ENCODE data around the gene JPH3.
"Not testable (repeated sequence)": the region's sequence is repeated elsewhere in the genome, so short reads cannot be mapped to it uniquely, and the experiment has no call there.

Gene JPH3

DNA sequence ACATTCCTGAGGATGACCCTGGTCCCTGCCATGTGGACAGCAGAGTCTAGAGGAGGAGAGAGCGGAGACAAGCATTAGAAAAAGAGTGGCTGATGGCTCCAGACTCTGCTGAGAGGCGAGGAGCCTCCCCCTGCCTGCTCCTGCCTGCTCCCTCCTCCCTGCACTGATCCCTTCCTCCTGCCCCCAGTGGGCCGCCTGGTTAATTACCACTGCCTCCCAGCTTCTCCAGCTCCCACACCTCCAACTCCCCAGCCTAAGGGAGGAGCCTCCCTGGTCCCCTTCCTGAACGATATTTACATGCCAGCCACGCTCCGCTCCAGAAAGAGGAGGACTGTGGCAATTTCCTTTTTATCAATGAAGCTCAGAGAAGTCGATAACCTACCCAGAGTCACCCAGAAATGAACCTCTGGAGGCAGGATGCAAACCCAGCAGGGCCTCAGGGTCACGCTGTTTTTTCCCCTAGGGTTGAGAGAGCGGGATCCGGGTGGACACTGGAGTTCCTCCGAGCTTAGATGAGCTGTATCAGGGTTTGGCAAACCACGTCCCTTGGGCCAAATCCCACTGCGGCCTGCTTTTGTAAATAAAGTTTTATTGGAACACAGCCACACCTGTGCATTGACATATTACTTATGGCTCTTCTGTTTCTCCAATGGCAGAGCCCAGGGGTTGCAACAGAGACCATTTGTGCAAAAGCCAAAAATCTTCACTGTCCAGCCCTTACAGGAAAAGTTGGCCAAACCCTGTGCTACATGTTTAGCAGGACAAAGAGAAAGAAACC, 27.1 kb upstream of the JPH3 start:
- DNase-seq = no peak

DNA sequence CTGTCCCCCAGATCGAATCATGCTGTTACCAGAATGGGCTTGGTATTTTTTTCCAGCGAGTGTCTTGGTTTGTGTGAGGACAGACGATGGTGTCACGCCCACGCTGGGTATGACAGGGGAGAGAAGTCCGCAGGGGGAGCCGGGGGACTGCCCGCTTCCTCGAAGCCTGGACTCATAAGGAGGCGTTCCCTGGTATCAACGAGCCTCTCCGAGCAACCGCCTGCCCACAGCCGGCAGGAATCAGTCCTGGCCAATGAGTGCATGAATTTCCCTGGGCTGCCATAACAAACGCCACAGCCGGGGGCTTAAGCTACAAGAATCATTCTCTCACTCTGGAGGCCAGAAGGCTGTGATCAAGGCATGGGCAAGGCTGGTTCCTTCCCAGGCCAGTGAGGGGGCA, 26.1 kb upstream of the JPH3 start:
- peak; percentile 38 for DNase-seq

DNA sequence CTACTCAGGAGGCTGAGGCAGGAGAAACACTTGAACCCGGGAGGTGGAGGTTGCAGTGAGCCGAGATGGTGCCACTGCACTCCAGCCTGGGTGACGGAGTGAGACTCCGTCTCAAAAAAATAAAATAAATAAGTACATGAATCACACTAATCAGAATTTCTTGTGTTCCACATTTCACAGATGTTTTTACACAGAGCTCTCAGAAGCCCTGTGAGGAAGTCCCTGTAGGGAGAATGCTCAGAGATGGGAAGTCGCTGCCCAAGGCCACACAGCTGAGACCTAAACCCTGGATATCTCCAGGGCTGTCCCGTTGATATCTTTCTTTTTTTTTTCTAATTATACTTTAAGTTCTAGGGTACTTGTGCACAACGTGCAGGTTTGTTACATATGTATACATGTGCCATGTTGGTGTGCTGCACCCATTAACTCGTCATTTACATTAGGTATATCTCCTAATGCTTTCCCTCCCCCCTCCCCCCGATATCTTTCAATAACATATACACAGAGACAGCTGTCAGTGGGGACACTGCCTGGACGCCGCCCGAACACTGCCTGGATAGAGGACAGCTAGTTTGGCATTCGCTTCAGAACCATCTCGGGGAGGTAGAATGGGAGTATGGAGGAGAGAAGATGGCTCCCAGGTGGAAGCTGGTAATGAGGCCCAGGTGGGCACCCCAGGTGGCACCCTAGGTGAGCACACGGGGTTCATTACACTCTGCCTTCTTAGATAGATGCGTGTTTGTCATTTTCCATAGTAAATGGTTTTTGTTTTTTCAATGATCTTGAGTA, 24.0 kb upstream of the JPH3 start:
- DNase-seq = not testable (repeated sequence)

DNA sequence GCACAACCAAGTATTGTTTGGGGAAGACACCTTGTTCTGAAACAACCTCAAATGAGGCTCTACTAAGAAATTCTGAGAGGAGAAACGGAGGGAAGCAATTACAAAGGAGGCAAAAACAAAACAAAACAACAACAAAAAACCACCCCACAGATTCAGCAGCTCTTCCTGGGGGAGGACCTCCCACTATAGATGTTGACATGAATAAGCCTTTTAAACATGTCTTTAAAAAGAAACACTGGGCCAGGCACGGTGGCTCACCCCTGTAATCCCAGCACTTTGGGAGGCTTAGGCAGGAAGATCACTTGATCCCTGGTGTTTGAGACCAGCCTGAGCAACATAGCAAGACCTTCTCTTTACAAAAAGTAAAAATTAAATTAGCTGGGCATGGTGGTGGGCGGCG, 22.6 kb upstream of the JPH3 start:
- no peak for DNase-seq

DNA sequence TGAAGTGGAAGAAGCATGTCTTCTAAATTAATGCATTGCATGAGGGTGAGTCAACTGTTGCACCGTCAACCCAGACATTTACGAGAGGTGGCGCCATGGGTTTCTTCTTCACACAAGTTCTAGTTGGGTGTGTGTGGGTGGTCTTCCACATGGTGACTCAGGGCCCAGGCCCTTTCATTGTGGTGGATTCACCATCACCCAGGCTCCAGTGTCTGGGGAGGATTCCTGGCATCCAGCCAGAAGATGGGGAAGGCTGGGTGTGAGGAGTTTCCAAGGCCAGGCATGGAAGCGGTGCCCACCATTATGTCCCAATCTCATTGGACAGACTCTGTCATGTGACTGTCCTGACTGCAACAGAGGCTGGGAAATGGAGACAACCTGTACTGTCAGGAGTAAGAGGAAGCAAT, 21.4 kb upstream of the JPH3 start:
- DNase-seq = no peak

DNA sequence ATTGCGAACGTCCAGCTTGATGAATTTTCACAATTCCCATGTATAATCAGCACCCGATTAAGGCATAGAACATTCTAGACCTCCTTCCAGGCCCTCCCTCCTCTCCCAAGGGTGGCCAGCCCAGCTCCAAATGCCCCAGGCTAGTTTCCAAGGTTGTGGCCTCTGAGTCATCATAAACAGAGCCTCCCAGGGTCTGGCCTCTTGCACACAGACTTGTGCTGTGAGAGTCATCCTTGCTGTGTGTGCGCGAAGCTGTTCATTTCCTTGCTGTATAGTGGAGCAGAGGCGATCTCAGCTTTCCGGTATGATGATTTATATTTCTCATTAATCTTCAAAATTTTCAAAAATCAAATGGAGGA, 20.5 kb upstream of the JPH3 start:
- DNase-seq = no peak

DNA sequence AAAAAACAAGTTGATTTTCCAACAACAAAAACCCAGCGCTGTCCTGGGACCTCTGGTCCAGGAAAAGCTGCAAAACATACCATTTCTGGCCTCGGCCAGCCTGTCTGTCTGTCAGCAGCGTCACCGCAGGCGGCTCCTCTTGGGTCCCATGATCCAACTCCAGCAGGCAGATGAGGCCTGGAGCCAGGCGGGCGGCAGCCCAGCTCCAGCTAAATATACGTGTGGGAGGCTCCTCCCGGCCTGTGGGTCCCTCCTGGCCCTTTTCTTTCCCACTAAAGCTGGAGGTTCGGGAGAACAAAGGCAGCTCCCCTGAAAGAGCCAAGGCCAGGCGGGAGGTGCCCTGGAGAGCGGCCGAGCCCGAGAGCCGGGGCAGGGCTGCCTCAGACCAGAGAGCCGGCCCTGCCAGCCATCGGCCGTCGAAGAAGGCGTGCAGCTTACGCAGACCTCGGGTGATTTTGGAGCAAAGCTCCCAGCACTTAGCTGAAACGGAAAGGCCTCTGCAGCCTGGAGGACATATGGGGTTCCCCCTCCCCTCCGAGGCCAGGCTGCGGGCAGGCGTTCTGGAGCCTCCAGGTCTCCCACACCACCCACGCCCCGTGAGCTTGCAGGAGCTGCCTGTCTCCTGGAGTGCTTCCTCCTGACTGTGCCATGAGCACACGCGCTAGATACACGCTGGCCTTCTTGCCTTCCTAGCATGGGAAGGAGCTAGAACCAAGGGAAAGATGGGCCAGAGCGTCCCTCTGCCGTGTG, 19.9 kb upstream of the JPH3 start:
- peak; percentile 70 for DNase-seq

DNA sequence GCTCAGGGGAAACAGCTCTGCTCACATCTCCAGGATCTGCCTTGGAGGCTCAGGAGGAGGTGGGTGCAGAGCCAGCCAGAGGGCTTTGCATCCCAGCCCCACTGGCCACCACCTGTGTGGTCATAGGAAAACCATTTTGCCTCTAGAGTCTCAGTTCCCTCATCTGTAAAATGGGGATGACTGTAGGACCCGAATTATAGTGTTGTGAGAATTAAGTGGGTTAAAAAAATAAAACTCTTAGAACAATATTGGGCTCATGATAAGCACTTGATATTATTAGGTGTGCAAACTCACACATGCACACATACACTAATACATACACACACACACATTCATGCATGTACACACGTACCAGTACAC, 19.4 kb upstream of the JPH3 start:
- DNase-seq = no peak

DNA sequence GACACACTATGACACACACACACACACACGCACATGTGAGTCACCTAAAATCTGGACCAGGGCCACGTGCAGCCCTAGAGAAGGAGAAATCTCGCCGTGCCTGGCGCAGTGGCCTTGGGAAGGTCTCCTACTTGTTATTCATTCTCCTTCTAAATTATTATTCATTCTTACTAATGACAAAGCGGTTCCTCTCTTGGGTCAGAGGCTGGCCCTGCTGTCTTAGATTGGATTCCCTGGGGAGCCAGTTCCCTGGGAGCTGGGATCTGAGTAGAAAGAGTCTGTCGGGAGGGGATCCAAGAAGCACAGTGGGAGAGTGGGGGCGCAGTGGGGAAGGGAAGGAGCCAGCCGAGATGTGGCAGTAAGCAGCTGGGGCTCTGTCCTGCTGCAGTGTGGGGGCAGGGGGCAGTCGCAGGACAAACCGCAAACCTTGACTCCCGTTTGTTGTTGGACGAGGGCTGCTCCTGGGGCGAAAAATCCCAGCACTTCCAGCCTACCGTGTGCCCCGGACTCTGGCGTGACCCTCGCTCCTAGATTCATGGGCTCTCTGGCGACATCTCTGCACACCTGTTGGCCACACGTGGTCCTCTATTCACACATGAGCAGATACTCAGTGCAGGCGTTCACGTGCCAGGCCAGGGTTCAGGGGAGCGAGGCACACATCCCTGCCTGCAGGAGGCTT, 18.7 kb upstream of the JPH3 start:
- DNase-seq = no peak

DNA sequence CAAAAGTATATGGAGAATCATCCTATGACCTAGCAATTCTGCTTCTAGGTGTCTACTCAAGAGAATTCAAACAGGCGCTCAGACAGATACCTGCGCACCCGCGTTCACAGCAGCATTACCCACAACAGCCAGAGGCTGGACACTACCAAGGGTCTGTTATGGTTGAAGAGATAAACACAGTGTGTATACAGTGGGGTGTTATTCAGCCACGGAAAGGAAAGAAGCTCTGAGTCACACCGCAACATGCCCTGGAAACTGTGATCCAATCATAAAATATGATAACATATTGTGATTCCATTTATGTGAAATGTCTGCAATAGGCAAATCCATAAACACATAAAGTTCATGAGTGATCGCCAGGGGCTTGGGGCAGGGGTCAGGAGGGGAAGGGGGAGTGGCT, 18.0 kb upstream of the JPH3 start:
- no peak for DNase-seq

DNA sequence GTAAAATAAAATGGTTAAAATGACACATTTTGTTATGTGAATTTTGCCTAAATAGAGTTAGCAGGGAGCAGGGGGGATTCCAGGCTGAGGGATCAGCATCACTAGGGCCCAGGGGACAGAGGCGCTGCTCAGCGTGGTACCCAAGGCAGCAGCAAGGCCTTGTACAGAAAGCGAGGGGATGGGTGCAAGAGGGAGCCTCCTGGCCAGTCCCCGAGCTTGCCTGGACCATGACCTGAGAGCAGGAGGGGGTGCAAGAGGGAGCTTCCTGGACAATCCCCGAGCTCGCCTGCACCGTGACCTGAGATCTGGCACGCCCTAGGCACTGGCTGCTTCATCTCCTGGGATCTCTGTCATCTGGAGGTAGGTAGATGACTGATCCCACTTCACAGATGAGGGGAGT, 17.3 kb upstream of the JPH3 start:
- no peak for DNase-seq

DNA sequence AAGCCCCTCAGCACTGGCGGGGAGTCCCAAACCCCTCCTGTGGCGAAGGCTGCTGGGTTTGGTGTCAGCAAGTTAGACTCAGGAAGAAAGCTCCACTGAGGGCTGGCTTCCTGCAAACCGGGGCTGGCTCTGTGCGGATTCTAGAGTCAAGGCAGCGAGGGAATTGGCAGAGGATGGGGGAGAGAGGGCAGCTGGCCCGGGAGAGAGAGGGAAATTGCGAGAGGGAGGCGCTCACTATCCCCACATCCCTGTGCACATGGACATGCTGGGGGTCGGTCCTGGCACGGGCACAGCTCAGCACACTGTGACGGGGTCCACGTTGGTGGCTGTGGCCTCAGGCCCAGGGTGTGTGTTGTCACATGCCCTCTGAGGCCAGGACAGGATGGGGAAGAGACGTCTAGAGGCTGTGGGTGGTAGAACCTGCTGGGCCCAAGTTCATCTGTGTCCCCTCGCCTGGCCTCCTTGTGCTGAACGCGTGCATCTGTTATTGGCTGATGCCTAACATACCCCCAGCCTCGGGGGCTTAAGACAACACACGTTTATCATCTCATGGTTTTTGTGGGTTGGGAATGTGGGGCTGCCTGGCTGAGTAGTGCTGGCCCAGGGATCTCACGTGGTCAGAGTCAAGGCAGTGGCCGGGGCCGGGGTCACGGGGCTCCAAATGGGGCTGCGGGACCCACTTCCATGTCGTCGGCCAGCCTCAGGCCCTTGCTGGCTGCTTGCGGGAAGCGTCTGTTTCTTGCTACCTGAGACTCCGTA, 16.7 kb upstream of the JPH3 start:
- no peak for DNase-seq

DNA sequence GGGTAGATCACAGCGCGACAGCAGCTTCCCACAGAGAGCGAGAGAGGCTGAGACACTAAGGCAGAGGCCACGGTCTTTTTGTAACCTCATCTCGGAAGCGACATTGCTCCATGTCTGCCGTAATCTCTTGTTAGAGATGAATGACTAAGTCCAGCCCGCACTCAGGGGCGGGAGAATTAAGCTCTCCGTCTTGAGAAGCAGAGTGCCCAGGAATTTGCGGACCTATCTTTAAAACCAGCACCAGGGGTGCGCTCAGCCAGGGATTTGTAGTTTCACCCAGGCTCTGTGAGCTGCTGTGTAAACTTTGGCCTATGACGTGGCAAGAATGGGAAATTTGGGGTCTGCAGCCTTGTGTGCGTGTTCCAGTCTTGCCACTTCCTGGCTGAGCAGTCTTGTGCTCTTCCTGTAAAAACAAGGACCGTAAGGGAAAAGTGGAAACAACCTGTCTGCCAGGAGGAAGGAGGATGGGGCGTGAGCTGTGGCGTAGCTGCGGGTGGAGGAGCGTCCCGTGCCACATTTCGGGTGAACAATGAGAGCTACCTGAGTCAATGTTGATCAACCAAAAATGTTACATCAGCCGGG, 16.0 kb upstream of the JPH3 start:
- no peak for DNase-seq

DNA sequence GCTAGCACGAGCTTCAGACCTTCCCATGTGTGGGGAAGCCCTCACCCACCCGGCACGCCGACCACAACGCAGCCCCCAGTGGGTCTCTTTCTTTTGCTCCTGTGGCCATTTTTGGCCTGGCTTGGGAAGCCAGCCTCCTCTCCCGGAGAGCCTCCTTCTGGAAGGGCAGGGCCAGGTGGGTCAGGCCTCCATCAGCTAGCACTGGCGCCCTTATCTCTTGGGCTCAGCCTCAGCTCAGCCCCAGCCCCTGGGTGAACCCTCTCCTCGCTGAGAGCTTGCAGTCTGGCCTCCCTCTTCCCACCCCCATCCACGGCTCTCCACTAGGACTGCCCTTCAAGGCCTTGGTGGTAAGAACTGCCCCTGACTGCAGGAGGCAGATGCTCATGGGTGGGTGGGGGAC, 14.7 kb upstream of the JPH3 start:
- DNase-seq = no peak

DNA sequence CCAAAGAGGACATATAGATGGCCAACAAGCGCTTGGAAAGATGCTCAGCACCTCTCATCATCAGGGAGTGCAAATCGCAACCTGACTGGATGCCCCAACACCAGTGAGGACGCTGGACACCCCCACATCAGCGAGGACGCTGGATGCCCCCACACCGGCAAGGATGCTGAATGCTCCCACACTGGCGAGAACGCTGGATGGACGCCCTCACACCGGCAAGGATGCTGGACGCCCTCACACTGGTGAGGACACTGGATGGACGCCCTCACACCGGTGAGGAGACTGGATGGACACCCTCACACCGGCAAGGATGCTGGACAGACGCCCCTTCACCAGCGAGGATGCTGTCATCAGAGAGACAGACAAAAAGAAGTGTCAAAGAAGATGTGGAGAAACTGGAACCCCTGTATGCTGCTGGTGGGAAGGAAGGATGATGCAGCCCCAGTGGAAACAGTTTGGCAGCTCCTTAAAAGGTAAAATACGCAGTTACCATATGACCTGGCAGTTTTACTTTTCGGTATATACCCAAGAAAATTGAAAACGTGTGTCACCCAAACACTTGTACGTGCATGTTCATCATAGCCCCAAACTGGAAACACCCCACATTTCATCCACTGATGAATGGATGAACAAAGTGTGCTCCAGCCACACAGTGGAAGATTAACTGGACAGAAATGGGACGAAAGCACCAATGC, 10.1 kb upstream of the JPH3 start:
- DNase-seq = no peak

DNA sequence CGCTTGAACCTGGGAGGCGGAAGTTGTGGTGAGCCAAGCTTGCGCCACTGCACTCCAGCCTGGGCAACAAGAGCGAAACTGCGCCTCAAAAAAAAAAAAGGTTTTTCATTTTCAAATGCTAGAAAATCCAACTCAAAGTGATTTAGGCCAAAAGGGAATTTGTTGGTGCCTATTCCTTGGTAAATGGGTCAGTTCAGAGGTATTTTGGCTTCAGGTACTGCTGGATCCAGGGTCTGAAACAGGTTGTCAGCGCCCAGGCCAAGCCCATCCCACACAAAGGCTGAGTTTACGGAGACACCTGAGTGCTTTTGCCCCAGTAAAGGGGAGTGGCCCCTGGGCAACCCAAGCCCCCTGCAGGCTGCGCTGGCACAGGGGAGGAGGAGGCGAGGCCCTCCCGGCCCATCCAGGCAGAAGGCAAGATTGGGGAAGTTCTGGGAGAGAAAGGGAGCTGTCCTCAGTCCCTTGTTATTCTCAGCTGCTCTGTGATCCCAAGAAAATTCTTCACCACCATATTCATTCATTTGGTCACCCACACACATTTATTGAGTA, 8.5 kb upstream of the JPH3 start:
- DNase-seq = no peak

DNA sequence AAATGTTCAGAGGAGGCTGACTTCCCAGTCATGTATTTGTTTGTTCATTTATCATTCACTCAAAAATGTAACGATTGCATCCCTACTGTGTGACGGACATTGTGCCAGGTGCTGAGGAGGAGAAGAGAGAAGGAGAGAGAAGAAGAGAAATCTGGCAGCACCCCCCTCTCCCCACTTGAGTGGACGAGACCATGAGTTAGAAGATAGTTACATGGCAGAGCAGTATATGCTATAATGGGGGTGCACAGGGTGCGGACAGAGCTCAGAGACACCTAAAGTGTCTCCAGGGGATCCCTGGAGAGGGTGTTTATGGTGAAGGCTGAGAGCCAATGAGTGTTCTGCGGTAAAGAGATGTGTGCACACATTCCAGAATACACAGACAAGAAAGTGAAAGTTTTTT, 6.6 kb upstream of the JPH3 start:
- no peak for DNase-seq

DNA sequence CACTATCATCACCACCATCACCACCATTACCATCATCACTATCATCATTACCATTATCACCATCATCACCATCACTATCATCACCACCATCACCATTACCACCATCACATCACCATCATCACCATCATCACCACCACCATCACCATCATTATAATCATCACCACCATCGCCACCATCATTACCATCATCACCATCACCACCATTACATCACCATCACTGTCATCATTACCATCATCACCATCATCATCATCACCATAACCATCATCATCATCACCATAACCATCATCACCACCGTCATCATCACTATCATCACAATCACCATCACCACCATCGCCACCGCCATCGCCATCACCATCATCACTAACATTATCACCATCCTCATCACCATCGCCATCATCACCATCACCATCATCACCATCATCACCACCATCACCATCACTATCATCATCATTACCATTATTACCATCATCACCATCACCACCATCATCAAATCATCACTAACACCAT, 4.9 kb upstream of the JPH3 start:
- DNase-seq = no peak

DNA sequence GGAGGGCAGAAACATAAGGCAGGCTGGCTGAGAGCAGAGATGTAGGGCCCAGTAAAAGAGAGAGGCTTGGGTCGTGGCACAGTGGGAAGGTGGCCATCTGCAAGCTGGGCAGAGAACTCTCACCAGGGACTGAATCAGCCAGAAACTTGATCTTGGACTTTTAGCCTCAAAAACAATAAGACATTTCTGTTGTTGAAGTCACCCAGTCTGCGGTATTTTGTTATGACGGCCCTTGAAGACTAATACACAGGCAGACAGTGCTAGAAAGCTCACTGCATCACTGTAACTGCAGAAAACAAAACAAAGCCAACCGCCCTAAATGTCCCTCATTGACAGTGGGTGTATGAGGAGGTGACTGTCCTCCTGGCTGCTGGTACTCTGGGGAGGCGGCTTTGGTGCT, 3.9 kb upstream of the JPH3 start:
- DNase-seq = no peak

DNA sequence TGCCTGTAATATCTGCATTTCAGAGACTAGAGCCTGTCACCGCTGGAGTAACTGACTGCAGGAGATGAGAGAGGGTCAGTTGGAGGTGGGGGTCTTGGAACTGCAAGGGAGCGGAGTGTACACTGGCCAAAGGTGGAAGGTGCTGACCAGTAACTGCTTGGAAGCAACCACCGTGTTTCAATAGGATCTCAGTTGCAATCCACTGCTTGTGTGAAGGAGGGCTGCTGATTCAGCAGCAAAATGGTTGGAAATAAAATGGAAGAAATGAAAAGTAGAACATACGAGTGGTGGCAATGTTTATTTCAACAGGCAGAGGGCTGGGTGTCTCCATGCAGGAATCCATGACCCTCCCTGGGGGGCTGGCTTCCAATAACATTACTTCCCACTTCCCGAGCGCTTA, 2.1 kb upstream of the JPH3 start:
- DNase-seq = no peak

DNA sequence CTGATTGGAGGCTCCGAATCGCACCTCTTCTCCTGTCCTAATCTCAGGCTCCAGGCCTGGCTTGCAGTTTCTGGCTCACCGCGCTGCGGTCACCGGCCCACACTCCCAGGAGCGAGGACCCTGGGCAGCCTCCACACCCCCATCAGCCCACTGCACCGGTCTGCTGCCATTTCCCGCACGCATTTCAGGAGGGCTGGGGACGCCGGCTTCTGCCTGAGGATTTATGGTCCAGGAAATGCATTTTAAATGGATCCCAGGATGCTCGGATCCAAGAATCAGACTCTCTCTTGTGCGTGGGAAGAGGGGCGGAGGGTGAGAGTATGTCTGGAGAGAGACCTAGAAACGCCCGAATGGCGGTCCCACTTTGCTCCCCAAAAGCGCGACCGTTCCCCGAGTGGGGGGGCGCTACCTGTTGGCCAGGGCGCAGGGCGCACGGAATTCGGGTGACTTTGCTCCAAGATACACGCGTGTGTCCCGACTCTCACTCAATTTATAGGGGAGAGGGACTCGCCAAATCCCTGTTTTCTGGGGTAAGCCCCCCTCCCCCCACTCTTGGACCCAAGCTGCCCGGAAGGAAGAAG, 817 bp upstream of the JPH3 start:
- DNase-seq = no peak

Measured in right forelimb (tissue), 1 donor.